OCI-LY1 (cell line): Measurements from ENCODE around the gene SNX2.

ENCODE experiments used
- H2AFZ ChIP-seq: fragments of 200-600 bp; sonication (generic), shearing (Covaris generic); 2 replicates; pipeline ENCODE4 v1.6.0; 2014; ENCODE audit warnings: antibody characterized with exemption, mild to moderate bottlenecking, low read length
- H3F3A ChIP-seq: fragments of 200-600 bp; sonication (generic), shearing (Covaris generic); 2 replicates; pipeline ENCODE4 v1.6.0; 2014; ENCODE audit warnings: mild to moderate bottlenecking, antibody characterized with exemption, low read length, moderate library complexity; ENCODE audit not compliant: insufficient read depth
- H3K27ac ChIP-seq: fragments of 200-600 bp; sonication (generic); 2 replicates; pipeline ENCODE4 v1.5.1; 2014; ENCODE audit warnings: low read length, mixed run types, mild to moderate bottlenecking, low read depth; ENCODE audit not compliant: poor library complexity, severe bottlenecking
- H3K27me3 ChIP-seq: fragments of 200-600 bp; sonication (generic); 2 replicates; pipeline ENCODE4 v1.6.0; 2014; ENCODE audit warnings: antibody characterized with exemption, mild to moderate bottlenecking, low read length, moderate library complexity; ENCODE audit not compliant: insufficient read depth
- H3K36me3 ChIP-seq: fragments of 200-600 bp; sonication (generic); 2 replicates; pipeline ENCODE4 v1.6.1; 2014; ENCODE audit warnings: mild to moderate bottlenecking, antibody characterized with exemption, low read length, moderate library complexity, mixed read lengths; ENCODE audit not compliant: insufficient read depth
- H3K4me1 ChIP-seq: fragments of 200-600 bp; sonication (generic); 2 replicates; pipeline ENCODE4 v1.5.1; 2014; ENCODE audit warnings: mild to moderate bottlenecking, low read length, moderate library complexity; ENCODE audit not compliant: insufficient read depth, severe bottlenecking
- H3K4me2 ChIP-seq: fragments of 200-600 bp; sonication (generic), shearing (Covaris generic); 2 replicates; pipeline ENCODE4 v1.6.1; 2014; ENCODE audit warnings: low read length
- H3K4me3 ChIP-seq: fragments of 200-600 bp; sonication (generic); 2 replicates; pipeline ENCODE4 v1.5.1; 2014; ENCODE audit warnings: low read length, low read depth, mild to moderate bottlenecking, mixed read lengths; ENCODE audit not compliant: poor library complexity, severe bottlenecking
- H3K79me2 ChIP-seq: fragments of 200-600 bp; shearing (Covaris generic); 2 replicates; pipeline ENCODE4 v1.6.1; 2016; ENCODE audit warnings: mixed run types, low read length, mixed read lengths; ENCODE audit not compliant: insufficient read depth
- H3K9ac ChIP-seq: fragments of 200-600 bp; sonication (generic), shearing (Covaris generic); 2 replicates; pipeline ENCODE4 v1.6.1; 2014; ENCODE audit warnings: mild to moderate bottlenecking, low read length, mixed read lengths
- H3K9me2 ChIP-seq: fragments of 200-600 bp; sonication (generic), shearing (Covaris generic); 2 replicates; pipeline ENCODE4 v1.6.1; 2014; ENCODE audit warnings: low read depth, mild to moderate bottlenecking, low read length, mixed read lengths
- H3K9me3 ChIP-seq: fragments of 200-600 bp; shearing (Covaris generic); 2 replicates; pipeline ENCODE4 v1.6.1; 2014; ENCODE audit warnings: low read length, mixed read lengths
- H4K20me1 ChIP-seq: fragments of 200-600 bp; sonication (generic), shearing (Covaris generic); 2 replicates; pipeline ENCODE4 v1.6.0; 2016; ENCODE audit warnings: mild to moderate bottlenecking, low read length; ENCODE audit not compliant: insufficient read depth
- EZH2 ChIP-seq: fragments of 200-600 bp; sonication (generic), shearing (Covaris generic); IDR thresholded peaks from 2 replicates; pipeline ENCODE4 v1.8.0; 2017; ENCODE audit warnings: borderline replicate concordance, mixed run types, mild to moderate bottlenecking, antibody characterized with exemption, low read length, moderate library complexity, mixed read lengths
- TF ChIP-seq, protein P1 (sequence below): fragments of 200-600 bp; sonication (generic), shearing (Covaris generic); IDR thresholded peaks from 2 replicates; pipeline ENCODE4 v1.5.1; 2017; ENCODE audit warnings: mild to moderate bottlenecking, antibody characterized with exemption, low read length, moderate library complexity, mixed read lengths

Gene SNX2

DNA sequence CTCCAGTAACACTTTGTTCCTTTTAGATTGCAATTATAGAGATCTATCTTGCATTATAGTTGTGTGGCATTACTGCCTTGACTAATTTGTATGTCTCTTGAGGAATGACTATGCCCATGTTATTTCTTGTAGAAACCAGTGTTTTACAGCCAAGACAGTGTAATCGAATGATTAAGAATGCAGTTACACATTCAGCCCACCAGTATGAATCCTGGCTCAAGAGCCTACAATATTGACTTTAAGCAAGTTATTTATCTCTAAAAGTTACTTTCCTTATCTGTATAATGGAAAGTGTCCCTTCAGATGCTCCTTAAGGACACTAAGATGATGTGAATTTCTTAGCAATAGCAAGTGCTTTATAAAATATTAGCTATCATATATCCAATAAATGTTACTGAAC is 60.8 kb downstream of the SNX2 start:
- Histone ChIP-seq H3K4me2 (no peak overlapping the region), H3K9me2 (no peaks in the 10 kb centered on the region), H3K36me3 (peaks cover 1% of the 10 kb centered on the region; the same call in 1 of the 2 replicates), H3K27me3 (no peaks in the 10 kb centered on the region), H3K9ac (no peak overlapping the region), H3K27ac (no peak overlapping the region), H4K20me1 (no peaks in the 10 kb centered on the region), H3K4me3 (no peak overlapping the region), H3F3A (no peaks in the 10 kb centered on the region), H2AFZ (no peak overlapping the region), H3K79me2 (no peaks in the 10 kb centered on the region), H3K9me3 (no peaks in the 10 kb centered on the region), H3K4me1 (no peaks in the 10 kb centered on the region)
- TF ChIP-seq, protein P1, sequence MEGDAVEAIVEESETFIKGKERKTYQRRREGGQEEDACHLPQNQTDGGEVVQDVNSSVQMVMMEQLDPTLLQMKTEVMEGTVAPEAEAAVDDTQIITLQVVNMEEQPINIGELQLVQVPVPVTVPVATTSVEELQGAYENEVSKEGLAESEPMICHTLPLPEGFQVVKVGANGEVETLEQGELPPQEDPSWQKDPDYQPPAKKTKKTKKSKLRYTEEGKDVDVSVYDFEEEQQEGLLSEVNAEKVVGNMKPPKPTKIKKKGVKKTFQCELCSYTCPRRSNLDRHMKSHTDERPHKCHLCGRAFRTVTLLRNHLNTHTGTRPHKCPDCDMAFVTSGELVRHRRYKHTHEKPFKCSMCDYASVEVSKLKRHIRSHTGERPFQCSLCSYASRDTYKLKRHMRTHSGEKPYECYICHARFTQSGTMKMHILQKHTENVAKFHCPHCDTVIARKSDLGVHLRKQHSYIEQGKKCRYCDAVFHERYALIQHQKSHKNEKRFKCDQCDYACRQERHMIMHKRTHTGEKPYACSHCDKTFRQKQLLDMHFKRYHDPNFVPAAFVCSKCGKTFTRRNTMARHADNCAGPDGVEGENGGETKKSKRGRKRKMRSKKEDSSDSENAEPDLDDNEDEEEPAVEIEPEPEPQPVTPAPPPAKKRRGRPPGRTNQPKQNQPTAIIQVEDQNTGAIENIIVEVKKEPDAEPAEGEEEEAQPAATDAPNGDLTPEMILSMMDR, result no peak
- no peak for TF ChIP-seq EZH2

DNA sequence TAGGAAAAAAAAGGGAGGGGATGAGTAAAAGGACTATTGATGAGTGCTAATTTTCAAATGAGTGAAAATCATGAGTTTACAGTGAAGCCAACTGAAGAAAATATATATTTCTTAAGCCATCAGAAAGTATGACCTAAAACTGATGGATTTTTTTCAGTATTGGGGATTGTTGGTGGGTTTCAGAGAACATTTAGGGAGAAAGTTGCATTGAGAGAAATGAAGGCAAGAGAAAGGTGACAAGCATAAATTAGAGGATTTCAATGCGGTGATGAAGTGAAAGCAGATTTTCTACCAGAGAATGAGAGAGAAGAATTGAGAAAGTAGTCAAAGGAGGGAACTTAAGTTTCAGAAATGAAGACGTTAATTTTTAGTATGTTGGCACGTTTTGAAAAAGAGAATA is 62.1 kb downstream of the SNX2 start:
- no peaks in the 10 kb centered on the region for H4K20me1 ChIP-seq
- TF ChIP-seq, protein P1, result no peak
- TF ChIP-seq EZH2, result no peak
- H3K27me3 ChIP-seq, result no peaks in the 10 kb centered on the region

DNA sequence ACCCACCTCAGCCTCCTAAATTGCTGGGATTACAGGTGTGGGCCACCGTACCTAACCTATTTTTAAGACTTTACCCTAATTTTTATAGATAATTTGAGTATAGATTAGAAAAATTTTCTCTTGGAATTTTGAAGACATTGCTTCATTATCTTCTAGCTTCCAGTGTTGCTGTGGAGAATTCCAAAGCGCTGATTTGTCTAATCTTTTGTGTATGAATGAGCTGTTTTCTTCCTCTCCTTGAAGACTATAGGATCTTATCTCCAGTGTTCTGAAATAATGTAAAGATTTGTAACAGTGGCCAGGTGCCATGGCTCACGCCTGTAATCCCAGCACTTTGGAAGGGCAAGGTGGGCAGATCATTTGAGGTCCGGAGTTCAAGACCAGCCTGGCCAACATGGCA is 64.9 kb downstream of the SNX2 start:
- Histone ChIP-seq H3F3A (no peaks in the 10 kb centered on the region), H3K9ac (no peak overlapping the region), H3K27me3 (no peaks in the 10 kb centered on the region), H3K4me2 (no peak overlapping the region), H4K20me1 (no peaks in the 10 kb centered on the region), H2AFZ (no peak overlapping the region), H3K27ac (no peak overlapping the region), H3K9me3 (no peaks in the 10 kb centered on the region), H3K4me3 (no peak overlapping the region), H3K36me3 (no peaks in the 10 kb centered on the region), H3K79me2 (no peaks in the 10 kb centered on the region), H3K4me1 (peaks cover 8% of the 10 kb centered on the region), H3K9me2 (no peaks in the 10 kb centered on the region)
- TF ChIP-seq, protein P1, result no peak
- no peak for TF ChIP-seq EZH2

More for the DNA sequence above, 62.1 kb downstream of the SNX2 start:
- no peaks in the 10 kb centered on the region for H3K9me2 ChIP-seq
- no peaks in the 10 kb centered on the region for H3K36me3 ChIP-seq
- no peak overlapping the region for H2AFZ ChIP-seq
- H3K9ac ChIP-seq, result no peak overlapping the region
- no peak overlapping the region for H3K27ac ChIP-seq
- no peaks in the 10 kb centered on the region for H3K9me3 ChIP-seq
- H3K4me2 ChIP-seq, result no peak overlapping the region
- no peaks in the 10 kb centered on the region for H3K79me2 ChIP-seq
- H3F3A ChIP-seq, result no peaks in the 10 kb centered on the region
- H3K4me1 ChIP-seq, result no peaks in the 10 kb centered on the region
- H3K4me3 ChIP-seq, result no peak overlapping the region
